ENCODE results near the gene SCD.
A peak's percentile ranks its signal among the peaks of the same experiment; 100 is the strongest.
"Not testable (repeated sequence)": the region's sequence is repeated elsewhere in the genome, so short reads cannot be mapped to it uniquely, and the experiment has no call there.

SCD gene

DNA sequence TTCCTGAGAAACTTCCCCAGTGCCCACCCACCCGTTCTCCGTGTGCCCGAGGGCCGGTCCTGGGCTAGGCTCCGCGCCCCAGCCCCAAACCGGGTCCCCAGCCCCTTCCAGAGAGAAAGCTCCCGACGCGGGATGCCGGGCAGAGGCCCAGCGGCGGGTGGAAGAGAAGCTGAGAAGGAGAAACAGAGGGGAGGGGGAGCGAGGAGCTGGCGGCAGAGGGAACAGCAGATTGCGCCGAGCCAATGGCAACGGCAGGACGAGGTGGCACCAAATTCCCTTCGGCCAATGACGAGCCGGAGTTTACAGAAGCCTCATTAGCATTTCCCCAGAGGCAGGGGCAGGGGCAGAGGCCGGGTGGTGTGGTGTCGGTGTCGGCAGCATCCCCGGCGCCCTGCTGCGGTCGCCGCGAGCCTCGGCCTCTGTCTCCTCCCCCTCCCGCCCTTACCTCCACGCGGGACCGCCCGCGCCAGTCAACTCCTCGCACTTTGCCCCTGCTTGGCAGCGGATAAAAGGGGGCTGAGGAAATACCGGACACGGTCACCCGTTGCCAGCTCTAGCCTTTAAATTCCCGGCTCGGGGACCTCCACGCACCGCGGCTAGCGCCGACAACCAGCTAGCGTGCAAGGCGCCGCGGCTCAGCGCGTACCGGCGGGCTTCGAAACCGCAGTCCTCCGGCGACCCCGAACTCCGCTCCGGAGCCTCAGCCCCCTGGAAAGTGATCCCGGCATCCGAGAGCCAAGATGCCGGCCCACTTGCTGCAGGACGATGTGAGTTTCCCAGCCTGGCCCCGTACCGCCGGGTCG lies at the start of gene SCD:
TSS of gene SCD (plus strand) at position 469 of the 803 bp plus-strand sequence. CDS start at position 741, 272 bp downstream.
- peak; percentile 94 for FAIRE-seq

GRCh38 chr10:100297242-100297641 lies 49.8 kb upstream of the SCD start:
- FAIRE-seq = no peak

- FAIRE-seq = not testable (repeated sequence)
Observed at GRCh38 chr10:100301123-100301522, 45.9 kb upstream of the SCD start.

DNA sequence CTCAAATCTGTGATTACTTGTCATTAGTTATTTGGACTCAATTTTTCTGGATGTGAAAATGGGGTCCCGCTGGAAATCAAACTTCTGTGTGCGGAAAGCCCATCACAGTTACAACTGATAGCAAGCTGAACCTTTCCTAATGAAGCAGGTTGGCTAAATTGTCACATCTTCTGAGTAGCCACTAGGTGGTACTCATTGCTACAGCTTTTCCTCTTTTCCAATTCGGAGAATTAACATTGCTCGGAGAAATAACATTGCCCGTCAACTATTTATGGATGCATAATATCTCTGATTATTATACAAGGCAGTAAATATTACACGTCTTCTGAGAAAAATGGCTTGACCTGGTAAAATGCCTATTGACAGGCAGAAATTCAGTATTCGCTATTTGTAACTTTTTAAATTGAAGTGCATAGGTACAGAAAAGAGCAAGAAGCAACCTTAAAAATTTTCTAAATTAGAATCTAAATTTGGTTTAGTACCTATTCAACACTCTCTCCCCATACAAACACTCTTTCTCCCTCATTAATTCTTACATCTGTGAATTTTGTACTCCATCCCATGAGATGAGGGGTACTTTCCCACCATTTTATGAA lies 43.2 kb upstream of the SCD start:
- peak; percentile 95 for FAIRE-seq

GRCh38 chr10:100304414-100304813 lies 42.6 kb upstream of the SCD start:
- FAIRE-seq = no peak

DNA sequence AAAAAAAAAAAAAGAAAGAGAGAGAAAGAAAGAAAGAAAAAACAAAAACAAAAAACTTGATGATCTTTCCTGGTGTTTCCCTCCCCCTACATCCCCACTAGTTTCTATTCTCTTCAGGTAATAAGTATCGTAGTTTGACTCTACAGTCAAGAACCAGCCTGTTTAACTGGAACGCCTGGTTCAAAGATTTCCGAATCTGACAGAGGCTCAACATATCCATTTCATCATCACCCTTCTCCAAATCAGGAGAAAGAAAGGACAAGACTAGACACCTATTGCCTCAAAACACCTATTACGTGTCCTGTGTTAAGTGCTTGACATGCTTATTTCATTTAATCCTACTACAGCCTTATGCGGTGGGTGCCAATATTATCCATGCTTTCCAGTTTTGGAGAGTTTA lies 40.2 kb upstream of the SCD start:
- FAIRE-seq = no peak

DNA sequence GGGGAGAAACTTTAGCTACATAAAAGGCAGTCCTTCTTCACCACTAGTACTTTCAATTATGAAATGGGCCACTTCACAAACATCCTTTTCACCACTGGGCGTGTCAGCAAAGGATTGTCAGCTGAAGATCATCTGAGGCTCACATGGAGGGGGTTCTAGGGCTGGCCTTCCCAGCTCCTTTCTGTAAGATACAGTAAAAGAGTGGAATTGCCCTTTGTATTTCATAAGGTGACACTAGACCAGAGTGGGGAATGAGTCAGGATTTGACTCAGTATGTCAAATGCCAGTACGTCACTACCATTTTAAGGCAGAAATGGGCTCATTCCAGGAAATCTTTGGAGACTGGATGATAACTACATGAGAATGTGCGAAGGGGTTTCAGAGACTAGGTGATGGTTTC lies 39.3 kb upstream of the SCD start:
- FAIRE-seq = no peak

- FAIRE-seq = no peak
Observed at GRCh38 chr10:100311298-100311697, 35.7 kb upstream of the SCD start.

- no peak for FAIRE-seq
Observed at GRCh38 chr10:100315615-100316014, 31.4 kb upstream of the SCD start.

- FAIRE-seq = no peak
Observed at GRCh38 chr10:100318207-100318606, 28.8 kb upstream of the SCD start.

DNA sequence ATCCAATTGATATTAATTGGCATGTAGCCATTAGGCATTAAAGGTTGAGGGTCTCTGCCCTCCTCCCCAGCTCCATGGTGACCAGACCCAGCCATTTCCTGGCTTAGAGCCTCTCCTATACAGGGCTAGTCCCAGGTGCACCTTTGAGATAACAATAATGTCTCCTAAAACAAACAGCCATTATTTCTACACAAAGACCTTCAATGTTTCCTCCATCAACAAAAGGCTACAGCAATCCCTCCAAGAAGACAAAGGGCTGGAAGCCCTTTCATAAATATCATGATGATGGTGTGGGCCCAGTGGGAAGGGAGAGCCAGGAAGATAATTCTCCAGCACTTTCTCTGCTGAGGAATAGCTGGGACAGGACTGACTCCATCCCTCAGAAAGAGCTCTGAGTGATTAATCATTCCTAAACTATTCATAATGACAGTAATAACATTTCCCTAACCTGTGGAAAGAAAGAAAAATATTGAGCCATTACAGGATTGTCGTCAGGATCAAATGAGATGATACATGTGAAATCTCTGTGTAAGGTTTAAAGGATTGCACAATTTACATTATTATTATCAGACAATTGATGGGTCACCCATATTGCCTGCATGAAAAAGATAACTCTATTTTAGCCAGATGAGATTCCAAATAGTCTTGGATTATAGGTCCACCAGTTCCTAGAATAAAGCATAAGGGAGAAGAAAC lies 27.2 kb upstream of the SCD start:
- FAIRE-seq = no peak

DNA sequence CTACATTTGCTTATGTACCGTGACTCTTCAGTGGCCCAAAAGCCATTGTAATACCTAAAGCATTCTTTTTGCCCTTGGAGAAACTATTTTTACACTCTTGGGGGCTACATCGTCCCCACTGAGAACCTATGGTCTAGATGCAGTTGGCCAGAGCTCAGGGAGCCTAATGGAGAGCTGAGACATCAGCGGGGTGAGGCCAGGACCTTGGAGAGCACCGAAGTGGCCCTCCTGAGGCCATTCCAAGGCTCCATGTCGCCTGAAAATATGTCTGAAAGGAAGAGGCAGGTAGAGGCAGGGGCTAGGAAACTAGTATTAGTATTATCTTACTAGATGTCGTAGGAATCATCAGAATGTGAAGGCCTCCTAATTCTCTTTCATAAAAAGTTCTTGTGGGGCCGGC lies 21.9 kb upstream of the SCD start:
- no peak for FAIRE-seq

DNA sequence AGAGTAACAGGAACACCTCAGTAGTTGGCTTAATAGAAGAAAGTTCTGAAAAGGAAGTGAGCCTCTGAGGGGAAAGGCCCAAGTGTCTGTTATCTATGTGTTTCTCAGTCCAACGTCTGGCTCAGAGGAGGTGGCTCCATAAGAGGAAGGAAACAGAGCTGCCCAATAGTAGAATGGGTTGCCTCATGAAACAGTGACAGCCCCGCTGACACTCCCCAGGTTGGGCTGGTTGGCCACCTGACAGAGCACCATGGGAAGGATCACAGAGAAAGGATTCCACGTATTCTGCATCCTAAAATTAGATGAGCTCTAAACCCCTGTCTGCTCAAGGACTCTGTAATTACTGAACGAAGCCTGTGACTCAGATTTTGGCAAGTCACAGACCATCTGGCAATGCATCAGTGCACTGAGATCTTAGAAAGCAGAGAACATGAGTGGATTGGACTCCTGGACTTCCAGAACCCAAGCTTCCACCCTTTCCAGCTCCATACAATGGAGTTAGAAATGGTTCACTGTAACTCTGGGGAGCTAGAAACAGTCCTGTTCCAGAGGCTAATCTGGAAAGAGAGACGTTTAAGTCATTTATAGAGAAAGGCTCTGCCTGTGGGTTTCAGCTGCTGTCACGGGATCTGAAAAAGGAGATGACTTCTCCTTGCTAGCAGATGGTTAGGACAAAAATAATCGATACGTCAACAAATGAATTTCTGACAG lies 19.9 kb upstream of the SCD start:
- FAIRE-seq = no peak

DNA sequence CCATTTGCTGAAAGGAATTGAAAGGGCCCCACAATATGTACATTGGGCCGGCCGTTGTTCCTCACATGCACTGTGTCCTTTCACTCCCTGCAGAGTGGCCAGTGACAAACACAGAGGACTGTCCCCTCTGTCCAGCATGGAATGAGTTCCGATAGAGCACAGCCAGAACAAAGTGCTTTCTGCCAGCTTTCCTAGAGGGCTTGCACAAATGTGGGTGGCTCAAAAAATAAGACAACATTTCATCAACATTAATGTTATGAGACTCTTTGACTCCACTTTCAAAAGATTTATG lies 19.4 kb upstream of the SCD start:
- no peak for FAIRE-seq

GRCh38 chr10:100328198-100328597 lies 18.8 kb upstream of the SCD start:
- no peak for FAIRE-seq

GRCh38 chr10:100330079-100330478 lies 17.0 kb upstream of the SCD start, which contains the start of gene PKD2L1:
Gene PKD2L1, minus strand, starts transcription at chr10:100330228. Its CDS starts 125 bp downstream, at chr10:100330103.
- FAIRE-seq = no peak

- no peak for FAIRE-seq
Observed at GRCh38 chr10:100333106-100333505, 13.9 kb upstream of the SCD start.

- no peak for FAIRE-seq
Observed at GRCh38 chr10:100333661-100334440, 13.2 kb upstream of the SCD start.

- FAIRE-seq = no peak
Observed at GRCh38 chr10:100334762-100335161, 12.3 kb upstream of the SCD start.

GRCh38 chr10:100338434-100339036 lies 8.5 kb upstream of the SCD start:
- FAIRE-seq = peak; percentile 56

DNA sequence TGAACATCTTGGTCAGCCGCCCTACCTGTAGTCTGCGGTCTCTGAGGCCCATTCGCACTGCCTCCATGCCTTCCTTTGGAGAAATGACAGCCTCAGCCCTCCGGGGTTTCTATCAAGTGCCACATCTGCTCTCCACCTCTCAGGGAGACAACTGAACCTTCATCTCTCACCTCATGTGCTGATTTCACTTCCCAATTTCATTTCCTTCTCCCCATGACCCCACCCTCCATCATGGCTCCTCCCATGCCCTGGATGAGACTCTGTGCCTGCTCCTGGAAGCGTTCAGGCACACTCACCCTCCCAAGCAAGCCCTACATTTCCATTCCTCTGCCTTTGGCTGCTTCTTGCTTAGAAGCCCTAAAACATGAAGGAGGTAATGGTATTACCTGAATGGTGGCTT lies 7.8 kb upstream of the SCD start:
- FAIRE-seq = no peak

Data from G401.6 (cell line).